Measurements from ENCODE around the gene SAAL1. TPM values are rescaled to one million over a fixed set of nuclear protein-coding genes. Genes with fewer than 3 reads are reported as not detected.

SAAL1 gene
- total RNA-seq, 2 donors from 2014 or later = 23.2 to 28.2 TPM

DNA sequence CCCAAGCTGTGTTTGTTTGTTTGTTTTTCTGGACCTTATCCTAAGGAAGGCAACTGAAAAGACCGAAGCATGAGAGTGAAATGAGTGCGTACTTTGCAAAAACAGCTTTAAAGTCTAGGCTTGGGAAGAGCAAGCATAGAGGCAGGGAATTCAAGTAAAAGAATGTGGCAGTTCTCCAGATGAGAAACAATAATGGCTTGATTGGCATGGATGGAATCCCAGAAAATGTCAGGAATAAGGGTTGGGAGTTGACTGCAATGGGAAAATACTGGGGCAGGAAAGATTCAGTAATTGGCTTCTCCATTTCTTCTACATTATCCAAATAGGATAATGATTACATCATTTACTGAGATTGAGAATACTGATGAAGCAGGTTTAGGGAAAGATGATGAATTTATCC lies 17.5 kb downstream of the SAAL1 start:
- no peaks in the 10 kb centered on the region for H3K27me3 ChIP-seq (ENCODE audit: control insufficient read depth, insufficient read depth, low read length, poor library complexity, severe bottlenecking)
- Mint-ChIP-seq H3K36me3 (ENCODE audit: low read depth) (peaks cover 50% of the 10 kb centered on the region), H3K4me3 (no peak overlapping the region), H3K27ac (no peak overlapping the region), H3K4me1 (no peaks in the 10 kb centered on the region), H3K27me3 (ENCODE audit: insufficient read depth) (no peaks in the 10 kb centered on the region), H3K9me3 (no peaks in the 10 kb centered on the region)
- H3K27ac ChIP-seq (ENCODE audit: low read depth, low read length) = no peak overlapping the region
- 97 to 98% methylated on average over 2 of the region's 2 CpGs for WGBS, 2 experiments (ENCODE audit: insufficient coverage in 1 of 2, insufficient read length in 1 of 2)
- H3K4me1 ChIP-seq (ENCODE audit: control insufficient read depth, insufficient read depth, low read length) = no peaks in the 10 kb centered on the region
- no peak overlapping the region for H3K9ac ChIP-seq (ENCODE audit: extremely low read depth, low read length, poor library complexity, severe bottlenecking)
- H3K36me3 ChIP-seq (ENCODE audit: control insufficient read depth, insufficient read depth, low read length) = peaks cover 65% of the 10 kb centered on the region
- DNase-seq = no peak
- H3K9me3 ChIP-seq (ENCODE audit: control insufficient read depth, low read length) = no peaks in the 10 kb centered on the region
- TF ChIP-seq CTCF (conservative IDR thresholded peaks at IDR 0.05) = no peak
- no peak overlapping the region for H3K4me3 ChIP-seq (ENCODE audit: low read length)

DNA sequence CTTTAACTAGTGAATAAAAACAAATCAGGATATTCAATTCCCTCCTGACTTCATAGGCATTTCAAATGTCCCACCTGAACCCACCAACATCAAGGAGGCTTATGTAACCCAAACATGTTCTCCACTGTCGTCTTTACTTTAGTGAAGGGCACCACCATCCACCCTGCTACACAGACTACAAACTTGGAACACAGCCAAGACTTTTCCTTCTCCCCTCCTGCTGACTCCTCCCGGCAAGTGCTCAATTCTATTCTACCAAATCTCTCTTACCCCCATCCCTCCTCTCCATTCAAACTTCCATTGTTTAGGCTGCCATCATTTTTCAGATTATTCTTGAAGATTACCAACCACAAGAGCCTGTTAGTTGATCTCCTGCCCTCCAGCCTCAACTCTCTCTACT lies 24.3 kb downstream of the SAAL1 start:
- WGBS, 2 experiments (ENCODE audit: insufficient coverage in 1 of 2, insufficient read length in 1 of 2) = 95 to 100% methylated on average over 2 of the region's 2 CpGs
- H3K36me3 ChIP-seq (ENCODE audit: control insufficient read depth, insufficient read depth, low read length) = peaks cover 58% of the 10 kb centered on the region
- H3K36me3 Mint-ChIP-seq (ENCODE audit: low read depth) = peaks cover 50% of the 10 kb centered on the region

DNA sequence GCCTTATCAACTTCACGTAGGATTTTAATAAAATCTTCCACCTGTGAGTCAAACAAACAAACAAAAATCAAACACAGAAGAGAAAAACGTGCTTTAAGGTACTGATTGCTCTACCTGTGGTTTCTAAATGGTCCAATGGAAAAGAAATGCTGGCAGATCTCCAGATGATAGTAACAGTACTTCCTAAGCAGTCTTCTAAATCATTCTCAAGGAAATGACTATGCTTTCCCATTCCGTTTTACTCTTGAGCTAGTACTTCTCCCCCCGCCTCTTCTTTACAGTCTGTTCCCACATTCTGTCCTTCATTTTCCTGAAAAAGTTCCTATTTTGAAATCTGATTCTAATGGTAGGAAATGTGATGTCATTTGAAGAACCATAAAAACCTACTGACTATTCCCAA lies 25.4 kb downstream of the SAAL1 start:
- Histone ChIP-seq H3K9me3 (ENCODE audit: control insufficient read depth, low read length) (no peaks in the 10 kb centered on the region), H3K9ac (ENCODE audit: extremely low read depth, low read length, poor library complexity, severe bottlenecking) (no peak overlapping the region), H3K36me3 (ENCODE audit: control insufficient read depth, insufficient read depth, low read length) (peaks cover 50% of the 10 kb centered on the region), H3K27ac (ENCODE audit: low read depth, low read length) (no peak overlapping the region), H3K27me3 (ENCODE audit: control insufficient read depth, insufficient read depth, low read length, poor library complexity, severe bottlenecking) (no peaks in the 10 kb centered on the region), H3K4me3 (ENCODE audit: low read length) (no peak overlapping the region), H3K4me1 (ENCODE audit: control insufficient read depth, insufficient read depth, low read length) (no peaks in the 10 kb centered on the region)
- TF ChIP-seq CTCF (conservative IDR thresholded peaks at IDR 0.05) = no peak
- H3K4me1 Mint-ChIP-seq = no peaks in the 10 kb centered on the region
- DNase-seq = no peak
- WGBS, 2 experiments (ENCODE audit: insufficient coverage in 1 of 2, insufficient read length in 1 of 2) = 99% methylated on average over 4 of the region's 4 CpGs; no CpG with 5 or more reads in 1 of the 2 experiments
- H3K27me3 Mint-ChIP-seq (ENCODE audit: insufficient read depth) = no peaks in the 10 kb centered on the region
- H3K9me3 Mint-ChIP-seq = no peaks in the 10 kb centered on the region
- H3K36me3 Mint-ChIP-seq (ENCODE audit: low read depth) = peaks cover 48% of the 10 kb centered on the region
- H3K4me3 Mint-ChIP-seq = no peak overlapping the region
- H3K27ac Mint-ChIP-seq = no peak overlapping the region

More for the DNA sequence above, 24.3 kb downstream of the SAAL1 start:
- Histone ChIP-seq H3K27me3 (ENCODE audit: control insufficient read depth, insufficient read depth, low read length, poor library complexity, severe bottlenecking) (no peaks in the 10 kb centered on the region), H3K9me3 (ENCODE audit: control insufficient read depth, low read length) (no peaks in the 10 kb centered on the region), H3K9ac (ENCODE audit: extremely low read depth, low read length, poor library complexity, severe bottlenecking) (no peak overlapping the region), H3K27ac (ENCODE audit: low read depth, low read length) (no peak overlapping the region), H3K4me1 (ENCODE audit: control insufficient read depth, insufficient read depth, low read length) (no peaks in the 10 kb centered on the region), H3K4me3 (ENCODE audit: low read length) (no peak overlapping the region)
- no peak for DNase-seq
- Mint-ChIP-seq H3K9me3 (no peaks in the 10 kb centered on the region), H3K4me3 (no peak overlapping the region), H3K27ac (no peak overlapping the region), H3K4me1 (no peaks in the 10 kb centered on the region), H3K27me3 (ENCODE audit: insufficient read depth) (no peaks in the 10 kb centered on the region)
- TF ChIP-seq CTCF (conservative IDR thresholded peaks at IDR 0.05) = no peak

All from endodermal cell (in vitro differentiated cells).